Karpas-422 (cell line): ENCODE data around the gene BSND. TPM values are rescaled to one million over a fixed set of nuclear protein-coding genes. Genes with fewer than 3 reads are reported as not detected.

Source experiments
- DNase-seq: peaks from one replicate; pipeline ENCODE4 v3.0.0-alpha.2; 2015
- H2AFZ ChIP-seq: fragments of 200-600 bp; sonication (generic); 2 replicates; pipeline ENCODE4 v1.6.1; 2014; ENCODE audit warnings: antibody characterized with exemption, low read length, mixed read lengths
- H3K27ac ChIP-seq: fragments of 200-600 bp; sonication (generic); 2 replicates; pipeline ENCODE4 v1.5.1; 2014; ENCODE audit warnings: mild to moderate bottlenecking, low read length, moderate library complexity
- H3K27me3 ChIP-seq: fragments of 200-600 bp; sonication (generic); 2 replicates; pipeline ENCODE4 v1.6.1; 2014; ENCODE audit warnings: low read length, mixed read lengths
- H3K36me3 ChIP-seq: fragments of 200-600 bp; sonication (generic); 2 replicates; pipeline ENCODE4 v1.6.1; 2014; ENCODE audit warnings: low read length, mixed read lengths; ENCODE audit not compliant: insufficient read depth
- H3K4me1 ChIP-seq: fragments of 200-600 bp; sonication (generic); 2 replicates; pipeline ENCODE4 v1.6.1; 2014; ENCODE audit warnings: mild to moderate bottlenecking, low read length, mixed read lengths
- H3K4me2 ChIP-seq: fragments of 200-600 bp; sonication (generic); 2 replicates; pipeline ENCODE4 v1.6.1; 2014; ENCODE audit warnings: low read length, low read depth, mild to moderate bottlenecking; ENCODE audit not compliant: poor library complexity, severe bottlenecking
- H3K4me3 ChIP-seq: fragments of 200-600 bp; sonication (generic); 2 replicates; pipeline ENCODE4 v1.5.1; 2014; ENCODE audit warnings: mild to moderate bottlenecking, antibody characterized with exemption, low read length, mixed read lengths
- H3K79me2 ChIP-seq: fragments of 200-600 bp; sonication (generic); 2 replicates; pipeline ENCODE4 v1.6.1; 2014; ENCODE audit warnings: mild to moderate bottlenecking, low read length, mixed read lengths
- H3K9ac ChIP-seq: fragments of 200-600 bp; sonication (generic); 2 replicates; pipeline ENCODE4 v1.6.0; 2014; ENCODE audit warnings: low read length
- H3K9me2 ChIP-seq: fragments of 200-600 bp; sonication (generic), shearing (Covaris generic); replicated peaks from 2 replicates; pipeline ENCODE4 v1.6.0; 2014; ENCODE audit warnings: mild to moderate bottlenecking, low read length, moderate library complexity; ENCODE audit not compliant: insufficient read depth
- H3K9me3 ChIP-seq: fragments of 300-700, 200-600 bp; sonication (generic); 2 replicates; pipeline ENCODE4 v1.6.1; 2014; ENCODE audit warnings: low read length, mixed read lengths
- H4K20me1 ChIP-seq: fragments of 200-600 bp; sonication (generic); 2 replicates; pipeline ENCODE4 v1.6.1; 2014; ENCODE audit warnings: mild to moderate bottlenecking, antibody characterized with exemption, low read length, low read depth; ENCODE audit not compliant: insufficient read depth
- total RNA-seq: library from RNA; depleted of rRNA; stranded (reverse); fragments of >200 nt; shearing (Covaris generic); gene quantifications from 2 replicates; pipeline ENCODE4 v1.2.3, GENCODE V29; 2014; ENCODE audit warnings: low replicate concordance; rRNA removed

The BSND gene
- total RNA-seq, 1 experiment from 2014 or later: not detected

DNA sequence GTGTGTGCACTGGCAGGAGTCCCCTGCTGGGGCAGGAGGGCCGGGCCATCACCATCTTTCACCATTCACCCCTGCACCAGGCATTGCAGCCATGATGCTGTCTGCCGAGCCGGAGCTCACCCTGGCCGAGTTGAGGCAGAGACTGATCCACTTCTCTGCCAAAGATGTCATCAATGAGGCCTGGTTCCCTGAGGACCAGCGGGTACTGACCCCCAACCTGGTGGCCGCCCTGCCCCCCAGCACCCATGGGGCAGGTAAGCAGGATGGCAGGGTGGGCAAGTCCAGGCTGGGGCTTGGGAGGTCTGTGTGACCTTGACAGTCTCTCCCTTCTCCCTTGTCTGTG is 59.2 kb downstream of the BSND start:
- H3K9ac ChIP-seq: no peak overlapping the region
- no peak overlapping the region for H3K4me2 ChIP-seq
- H3K27me3 ChIP-seq: no peaks in the 10 kb centered on the region
- no peak for DNase-seq
- no peaks in the 10 kb centered on the region for H3K9me3 ChIP-seq
- no peaks in the 10 kb centered on the region for H4K20me1 ChIP-seq
- no peaks in the 10 kb centered on the region for H3K4me1 ChIP-seq
- H3K36me3 ChIP-seq: no peaks in the 10 kb centered on the region
- no peaks in the 10 kb centered on the region for H3K79me2 ChIP-seq
- no peaks in the 10 kb centered on the region for H3K9me2 ChIP-seq
- no peak overlapping the region for H3K27ac ChIP-seq
- no peak overlapping the region for H2AFZ ChIP-seq
- H3K4me3 ChIP-seq: no peak overlapping the region

DNA sequence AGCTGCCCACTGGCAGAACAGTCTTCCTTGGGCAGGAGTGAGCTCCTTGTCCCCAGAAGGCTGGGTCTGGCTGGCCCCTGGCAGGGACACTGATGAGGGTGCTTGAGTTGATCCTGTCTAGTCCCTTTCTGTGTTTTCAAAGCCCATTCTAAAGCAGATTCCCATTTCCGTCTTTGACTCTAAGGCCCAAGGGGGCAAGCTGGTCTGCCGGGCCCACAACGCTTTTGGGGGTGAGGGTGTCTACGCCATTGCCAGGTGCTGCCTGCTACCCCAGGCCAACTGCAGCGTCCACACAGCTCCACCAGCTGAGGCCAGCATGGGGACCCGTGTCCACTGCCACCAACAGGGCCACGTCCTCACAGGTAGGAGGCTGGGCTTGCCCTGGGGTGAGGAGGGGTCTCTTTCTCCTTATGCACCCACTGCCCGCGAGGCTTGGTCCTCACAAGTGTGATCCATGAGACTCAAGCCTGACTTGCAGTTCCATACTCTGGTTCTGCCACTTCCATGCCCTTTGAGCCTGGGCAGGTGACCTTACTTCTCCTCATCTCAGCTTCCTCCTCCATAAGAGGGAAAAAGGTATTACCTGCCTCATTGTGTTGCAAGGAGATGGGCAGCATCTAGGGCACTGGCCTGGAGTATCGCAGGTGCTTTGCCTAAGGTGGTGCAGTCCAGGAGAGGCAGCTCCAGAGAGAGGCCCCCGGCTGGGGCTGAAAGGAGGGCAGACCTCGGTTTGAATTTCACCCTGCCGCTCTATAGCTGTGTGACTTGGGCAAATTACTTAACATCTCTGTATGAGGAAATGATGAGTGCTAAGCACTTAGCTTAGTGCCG is 60.8 kb downstream of the BSND start:
- no peaks in the 10 kb centered on the region for H3K9me3 ChIP-seq
- H3K4me3 ChIP-seq: no peak overlapping the region
- H3K36me3 ChIP-seq: no peaks in the 10 kb centered on the region
- H4K20me1 ChIP-seq: no peaks in the 10 kb centered on the region
- no peak overlapping the region for H3K9ac ChIP-seq
- no peaks in the 10 kb centered on the region for H3K79me2 ChIP-seq
- H3K27ac ChIP-seq: no peak overlapping the region
- H3K4me1 ChIP-seq: peaks cover 5% of the 10 kb centered on the region; the same call in 1 of the 2 replicates
- no peak for DNase-seq
- H3K9me2 ChIP-seq: no peaks in the 10 kb centered on the region
- no peaks in the 10 kb centered on the region for H3K27me3 ChIP-seq
- H2AFZ ChIP-seq: no peak overlapping the region
- H3K4me2 ChIP-seq: no peak overlapping the region

- Histone ChIP-seq H3K4me2 (no peak overlapping the region), H3K36me3 (no peaks in the 10 kb centered on the region), H3K4me3 (no peak overlapping the region), H3K9me3 (no peaks in the 10 kb centered on the region), H3K27me3 (no peaks in the 10 kb centered on the region), H4K20me1 (no peaks in the 10 kb centered on the region), H3K4me1 (peaks cover 9% of the 10 kb centered on the region; the same call in 1 of the 2 replicates), H3K9me2 (no peaks in the 10 kb centered on the region), H3K27ac (no peak overlapping the region), H3K9ac (no peak overlapping the region), H2AFZ (no peak overlapping the region), H3K79me2 (no peaks in the 10 kb centered on the region)
- DNase-seq: no peak
Measured at GRCh38 chr1:55060133-55060999, 61.6 kb downstream of the BSND start.

DNA sequence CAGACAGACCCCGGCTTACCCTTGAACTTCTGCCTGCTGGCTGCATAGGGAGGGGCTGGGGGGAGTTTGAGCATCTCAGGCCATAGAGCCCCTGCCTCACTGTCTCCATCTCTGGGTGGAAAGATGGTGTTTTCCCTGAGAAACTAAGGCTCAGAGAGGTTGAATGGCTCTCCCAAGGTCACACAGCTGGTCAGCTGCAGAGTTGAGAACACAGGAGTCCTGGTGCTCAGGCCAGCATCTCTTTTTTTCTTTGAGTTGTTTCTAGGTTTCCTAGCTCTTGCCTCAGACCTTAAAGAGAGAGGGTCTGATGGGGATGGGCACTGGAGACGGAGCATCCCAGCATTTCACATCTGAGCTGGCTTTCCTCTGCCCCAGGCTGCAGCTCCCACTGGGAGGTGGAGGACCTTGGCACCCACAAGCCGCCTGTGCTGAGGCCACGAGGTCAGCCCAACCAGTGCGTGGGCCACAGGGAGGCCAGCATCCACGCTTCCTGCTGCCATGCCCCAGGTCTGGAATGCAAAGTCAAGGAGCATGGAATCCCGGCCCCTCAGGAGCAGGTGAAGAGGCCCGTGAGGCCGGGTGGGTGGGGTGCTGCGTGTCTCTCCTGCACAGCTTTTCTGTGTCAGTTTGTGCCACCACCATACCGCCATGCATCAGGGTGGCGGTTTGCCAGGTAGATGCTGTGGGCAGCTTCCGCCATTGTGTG is 62.4 kb downstream of the BSND start:
- Histone ChIP-seq H3K79me2 (no peaks in the 10 kb centered on the region), H3K9ac (no peak overlapping the region), H3K27me3 (no peaks in the 10 kb centered on the region), H3K9me2 (no peaks in the 10 kb centered on the region), H3K4me3 (no peak overlapping the region), H3K27ac (no peak overlapping the region), H4K20me1 (no peaks in the 10 kb centered on the region), H3K4me1 (peaks cover 9% of the 10 kb centered on the region; the same call in 1 of the 2 replicates), H3K9me3 (no peaks in the 10 kb centered on the region), H2AFZ (no peak overlapping the region), H3K36me3 (no peaks in the 10 kb centered on the region), H3K4me2 (no peak overlapping the region)
- no peak for DNase-seq

Other genes starting within 250 kb of the BSND start
- 8.2 and 9.0 TPM in 2 replicates for gene PARS2, start 234.4 kb upstream of the BSND start, total RNA-seq
- gene TTC22, start 197.6 kb upstream of the BSND start, total RNA-seq: not detected in 2 replicates
- 115 and 122 TPM in 2 replicates for gene DHCR24, start 111.7 kb upstream of the BSND start, total RNA-seq
- not detected in 2 replicates for gene TMEM61, start 18.3 kb upstream of the BSND start, total RNA-seq
- not detected in 2 replicates for gene PCSK9, start 40.6 kb downstream of the BSND start, total RNA-seq
- gene USP24, start 216.4 kb downstream of the BSND start, total RNA-seq: 53.9 and 89.8 TPM in 2 replicates